MM.1S (cell line): ENCODE measurements around the gene TSPAN11.

Experiments
- DNase-seq: peaks from one replicate; pipeline ENCODE4 v3.0.0-alpha.2; 2015
- H2AFZ ChIP-seq: fragments of 300-600 bp; sonication (generic); 2 replicates; pipeline ENCODE4 v1.6.0; 2016; ENCODE audit warnings: antibody characterized with exemption, low read length
- H3F3A ChIP-seq: fragments of 300-600 bp; sonication (generic); 2 replicates; pipeline ENCODE4 v1.6.1; 2016; ENCODE audit warnings: mild to moderate bottlenecking, antibody characterized with exemption, low read length, moderate library complexity, mixed read lengths; ENCODE audit not compliant: insufficient read depth
- H3K27ac ChIP-seq: fragments of 300-600 bp; sonication (generic); 2 replicates; pipeline ENCODE4 v1.5.1; 2016; ENCODE audit warnings: mild to moderate bottlenecking, low read length
- H3K27me3 ChIP-seq: fragments of 300-600 bp; sonication (generic); replicated peaks from 2 replicates; pipeline ENCODE4 v1.6.0; 2016; ENCODE audit warnings: low read length; ENCODE audit not compliant: insufficient read depth
- H3K36me3 ChIP-seq: fragments of 300-600 bp; sonication (generic); replicated peaks from 2 replicates; pipeline ENCODE4 v1.6.1; 2016; ENCODE audit warnings: mild to moderate bottlenecking, low read length, mixed read lengths; ENCODE audit not compliant: insufficient read depth
- H3K4me1 ChIP-seq: fragments of 300-600 bp; sonication (generic); 2 replicates; pipeline ENCODE4 v1.6.1; 2016; ENCODE audit warnings: low read length, mixed read lengths
- H3K4me2 ChIP-seq: fragments of 300-600 bp; sonication (generic); 2 replicates; pipeline ENCODE4 v1.6.0; 2016; ENCODE audit warnings: low read depth, low read length
- H3K4me3 ChIP-seq: fragments of 300-600 bp; sonication (generic); 2 replicates; pipeline ENCODE4 v1.5.1; 2016; ENCODE audit warnings: low read length, mixed read lengths
- H3K79me2 ChIP-seq: fragments of 300-600 bp; sonication (generic); 2 replicates; pipeline ENCODE4 v1.6.1; 2016; ENCODE audit warnings: mixed run types, low read length, mixed read lengths
- H3K9ac ChIP-seq: fragments of 300-600 bp; sonication (generic); 2 replicates; pipeline ENCODE4 v1.6.1; 2016; ENCODE audit warnings: low read length, mixed read lengths
- H3K9me2 ChIP-seq: fragments of 300-600 bp; sonication (generic); replicated peaks from 2 replicates; pipeline ENCODE4 v1.6.1; 2016; ENCODE audit warnings: mild to moderate bottlenecking, low read length, mixed read lengths; ENCODE audit not compliant: insufficient read depth
- H3K9me3 ChIP-seq: fragments of 300-600 bp; sonication (generic); replicated peaks from 2 replicates; pipeline ENCODE4 v1.6.1; 2016; ENCODE audit warnings: mild to moderate bottlenecking, low read length, mixed read lengths; ENCODE audit not compliant: insufficient read depth
- H4K20me1 ChIP-seq: fragments of 300-600 bp; sonication (generic); 2 replicates; pipeline ENCODE4 v1.6.1; 2016; ENCODE audit warnings: mild to moderate bottlenecking, low read length, moderate library complexity, mixed read lengths; ENCODE audit not compliant: insufficient read depth
- EZH2 ChIP-seq: fragments of 300-600 bp; sonication (generic); optimal IDR thresholded peaks from 2 replicates; pipeline ENCODE3; 2017; ENCODE audit warnings: low read depth, mild to moderate bottlenecking, antibody characterized with exemption, low read length, mixed read lengths
- EZH2phosphoT487 ChIP-seq: fragments of 300-600 bp; sonication (generic); IDR thresholded peaks from 2 replicates; pipeline ENCODE4 v1.6.1; 2018; ENCODE audit warnings: antibody characterized with exemption, low read length
- TF ChIP-seq, protein P1 (sequence below): fragments of 300-600 bp; sonication (generic); IDR thresholded peaks from 2 replicates; pipeline ENCODE4 v1.5.1; 2016; ENCODE audit warnings: antibody characterized with exemption, low read length, mixed read lengths

TSPAN11 gene

DNA sequence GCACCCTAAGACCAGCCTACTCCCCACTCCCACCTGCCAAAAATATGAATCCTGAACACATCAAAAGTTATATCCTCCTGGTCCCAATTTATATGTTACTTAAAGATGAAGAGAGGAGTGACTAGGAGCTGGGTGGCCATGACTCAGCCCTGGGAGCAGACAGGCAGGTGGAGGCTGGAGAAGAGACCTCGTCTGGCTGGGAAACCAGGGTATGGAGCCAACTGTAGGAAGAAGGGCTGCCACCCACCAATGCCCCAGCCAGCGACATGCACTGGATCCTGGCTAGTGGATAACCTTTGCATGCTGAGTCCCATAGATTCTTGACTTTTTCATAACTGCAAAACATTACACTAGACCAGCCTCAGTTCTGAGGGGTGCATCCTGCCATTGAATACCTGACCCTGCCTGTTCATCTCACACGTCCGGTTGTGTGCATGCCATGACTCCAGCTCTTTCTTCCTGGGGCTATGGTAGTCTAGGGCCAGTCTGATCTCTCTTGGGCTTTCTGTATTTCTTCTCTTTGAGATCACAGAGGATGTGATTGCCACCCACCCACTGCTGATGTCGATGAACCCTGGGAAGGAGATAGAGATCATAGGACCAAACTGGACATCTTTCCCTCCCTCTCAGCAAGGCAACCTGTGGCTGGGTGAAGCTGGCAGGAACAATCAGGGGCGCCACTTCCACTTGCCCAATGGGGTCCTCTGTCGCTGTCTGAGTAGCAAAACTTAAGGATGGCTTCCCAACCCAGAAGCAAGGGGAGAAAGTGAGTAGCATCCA is 77.5 kb downstream of the TSPAN11 start:
- no peaks in the 10 kb centered on the region for H4K20me1 ChIP-seq
- no peak overlapping the region for H3K4me3 ChIP-seq
- DNase-seq, result no peak
- no peaks in the 10 kb centered on the region for H3K27me3 ChIP-seq
- H3K9me2 ChIP-seq, result no peaks in the 10 kb centered on the region
- H3K79me2 ChIP-seq, result no peaks in the 10 kb centered on the region
- no peak overlapping the region for H2AFZ ChIP-seq
- no peaks in the 10 kb centered on the region for H3K9me3 ChIP-seq
- H3K9ac ChIP-seq, result no peak overlapping the region
- no peaks in the 10 kb centered on the region for H3F3A ChIP-seq
- H3K27ac ChIP-seq, result no peak overlapping the region
- H3K36me3 ChIP-seq, result no peaks in the 10 kb centered on the region
- no peak overlapping the region for H3K4me2 ChIP-seq
- TF ChIP-seq, protein P1, sequence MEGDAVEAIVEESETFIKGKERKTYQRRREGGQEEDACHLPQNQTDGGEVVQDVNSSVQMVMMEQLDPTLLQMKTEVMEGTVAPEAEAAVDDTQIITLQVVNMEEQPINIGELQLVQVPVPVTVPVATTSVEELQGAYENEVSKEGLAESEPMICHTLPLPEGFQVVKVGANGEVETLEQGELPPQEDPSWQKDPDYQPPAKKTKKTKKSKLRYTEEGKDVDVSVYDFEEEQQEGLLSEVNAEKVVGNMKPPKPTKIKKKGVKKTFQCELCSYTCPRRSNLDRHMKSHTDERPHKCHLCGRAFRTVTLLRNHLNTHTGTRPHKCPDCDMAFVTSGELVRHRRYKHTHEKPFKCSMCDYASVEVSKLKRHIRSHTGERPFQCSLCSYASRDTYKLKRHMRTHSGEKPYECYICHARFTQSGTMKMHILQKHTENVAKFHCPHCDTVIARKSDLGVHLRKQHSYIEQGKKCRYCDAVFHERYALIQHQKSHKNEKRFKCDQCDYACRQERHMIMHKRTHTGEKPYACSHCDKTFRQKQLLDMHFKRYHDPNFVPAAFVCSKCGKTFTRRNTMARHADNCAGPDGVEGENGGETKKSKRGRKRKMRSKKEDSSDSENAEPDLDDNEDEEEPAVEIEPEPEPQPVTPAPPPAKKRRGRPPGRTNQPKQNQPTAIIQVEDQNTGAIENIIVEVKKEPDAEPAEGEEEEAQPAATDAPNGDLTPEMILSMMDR, result no peak
- TF ChIP-seq EZH2phosphoT487 (no peak), EZH2 (no peak)
- no peaks in the 10 kb centered on the region for H3K4me1 ChIP-seq

GRCh38 chr12:31004666-31005065 is 78.1 kb downstream of the TSPAN11 start:
- no peaks in the 10 kb centered on the region for H3K4me1 ChIP-seq

GRCh38 chr12:31005256-31005943 is 78.9 kb downstream of the TSPAN11 start:
- H3K4me3 ChIP-seq, result no peak overlapping the region
- H2AFZ ChIP-seq, result no peak overlapping the region
- H3F3A ChIP-seq, result no peaks in the 10 kb centered on the region
- H3K27me3 ChIP-seq, result no peaks in the 10 kb centered on the region
- H3K79me2 ChIP-seq, result no peaks in the 10 kb centered on the region
- no peaks in the 10 kb centered on the region for H3K4me1 ChIP-seq
- H3K9me3 ChIP-seq, result no peaks in the 10 kb centered on the region
- H3K36me3 ChIP-seq, result no peaks in the 10 kb centered on the region
- TF ChIP-seq, protein P1, result no peak
- TF ChIP-seq EZH2, result no peak
- no peak for TF ChIP-seq EZH2phosphoT487
- no peak overlapping the region for H3K9ac ChIP-seq
- no peak for DNase-seq
- no peaks in the 10 kb centered on the region for H3K9me2 ChIP-seq
- no peaks in the 10 kb centered on the region for H4K20me1 ChIP-seq
- no peak overlapping the region for H3K27ac ChIP-seq
- no peak overlapping the region for H3K4me2 ChIP-seq

More at GRCh38 chr12:31004666-31005065, 78.1 kb downstream of the TSPAN11 start:
- Histone ChIP-seq H3K79me2 (no peaks in the 10 kb centered on the region), H3K9ac (no peak overlapping the region), H3K4me2 (no peak overlapping the region), H3K27ac (no peak overlapping the region), H3F3A (no peaks in the 10 kb centered on the region), H2AFZ (no peak overlapping the region), H3K9me3 (no peaks in the 10 kb centered on the region), H4K20me1 (no peaks in the 10 kb centered on the region), H3K36me3 (no peaks in the 10 kb centered on the region), H3K4me3 (no peak overlapping the region), H3K27me3 (no peaks in the 10 kb centered on the region), H3K9me2 (no peaks in the 10 kb centered on the region)
- no peak for DNase-seq
- TF ChIP-seq, protein P1, result no peak
- TF ChIP-seq EZH2phosphoT487 (no peak), EZH2 (no peak)
